ENCODE data around the gene UQCRQ.
"Not testable (repeated sequence)": the region's sequence is repeated elsewhere in the genome, so short reads cannot be mapped to it uniquely, and the experiment has no call there.

GRCh38 chr5:132854992-132855391 lies 11.4 kb upstream of the UQCRQ start:
- TF ChIP-seq POLR2A (IDR thresholded peaks at IDR 0.05; ENCODE audit: low read depth); EP300 (IDR thresholded peaks at IDR 0.05); CTCF (IDR thresholded peaks at IDR 0.05): not testable (repeated sequence)
